Measurements from ENCODE around the gene DAG1.
"Not testable (repeated sequence)": the region's sequence is repeated elsewhere in the genome, so short reads cannot be mapped to it uniquely, and the experiment has no call there.

The DAG1 gene

GRCh38 chr3:49470714-49471420 lies 800 bp downstream of the DAG1 start:
- peak; percentile 60 for DNase-seq

- no peak for DNase-seq
These were observed 1.9 kb downstream of the DAG1 start for GRCh38 chr3:49471856-49472495.

- no peak for DNase-seq
These were observed 6.5 kb downstream of the DAG1 start for GRCh38 chr3:49476563-49476962.

GRCh38 chr3:49482766-49483165 lies 12.7 kb downstream of the DAG1 start:
- DNase-seq, result no peak

- DNase-seq, result no peak
These were observed 14.4 kb downstream of the DAG1 start for GRCh38 chr3:49484471-49484870.

- no peak for DNase-seq
These were observed 19.2 kb downstream of the DAG1 start for GRCh38 chr3:49489247-49489646.

- DNase-seq, result no peak
These were observed 22.9 kb downstream of the DAG1 start for GRCh38 chr3:49492969-49493368.

GRCh38 chr3:49493901-49494300 lies 23.8 kb downstream of the DAG1 start:
- DNase-seq, result no peak

- no peak for DNase-seq
These were observed 25.0 kb downstream of the DAG1 start for GRCh38 chr3:49495023-49495422.

- DNase-seq, result not testable (repeated sequence)
These were observed 26.8 kb downstream of the DAG1 start for GRCh38 chr3:49496845-49497244.

GRCh38 chr3:49497606-49498005 lies 27.5 kb downstream of the DAG1 start:
- no peak for DNase-seq

GRCh38 chr3:49498239-49498638 lies 28.2 kb downstream of the DAG1 start:
- DNase-seq, result no peak

- no peak for DNase-seq
These were observed 28.6 kb downstream of the DAG1 start for GRCh38 chr3:49498648-49499047.

- DNase-seq, result no peak
These were observed 30.2 kb downstream of the DAG1 start for GRCh38 chr3:49500205-49500731.

GRCh38 chr3:49500732-49501609 lies 30.9 kb downstream of the DAG1 start:
- DNase-seq, result peak; percentile 34

GRCh38 chr3:49501842-49502241 lies 31.8 kb downstream of the DAG1 start:
- no peak for DNase-seq

- no peak for DNase-seq
These were observed 36.8 kb downstream of the DAG1 start for GRCh38 chr3:49506906-49507305.

GRCh38 chr3:49509028-49509561 lies 39.0 kb downstream of the DAG1 start:
- no peak for DNase-seq

GRCh38 chr3:49511639-49512038 lies 41.6 kb downstream of the DAG1 start:
- DNase-seq, result no peak

- no peak for DNase-seq
These were observed 42.8 kb downstream of the DAG1 start for GRCh38 chr3:49512781-49513355.

- DNase-seq, result no peak
These were observed 43.5 kb downstream of the DAG1 start for GRCh38 chr3:49513494-49514124.

- no peak for DNase-seq
These were observed 47.9 kb downstream of the DAG1 start for GRCh38 chr3:49518016-49518415.

Data from GOT3 (cell line).